ENCODE measurements around the gene LPP. TPM values are rescaled to one million over a fixed set of nuclear protein-coding genes. Genes with fewer than 3 reads are reported as not detected.

The LPP gene
- total and polyA plus RNA-seq, 10 of the 15 experiments (the other 5 are each of a cell fraction or from before 2014, with no cell fraction given) = under 0.01 to 0.62 (median 0.03) TPM

GRCh38 chr3:188542196-188542595 is 388.2 kb downstream of the LPP start:
- ChIA-PET CTCF (no interaction called here), SMC1A (ENCODE audit: uncharacterized antibody, unreplicated experiment) (no interaction called here), RAD21 (ENCODE audit: unreplicated experiment) (no interaction called here), POLR2A (interaction anchor here (0.5 kb wide), 1 partner anchor 22 kb away, joined by 4 read pairs; no protein-coding TSS in a partner anchor)
- Histone ChIP-seq H2AFZ (ENCODE audit: control insufficient read depth, low read depth, low read length) (no peak overlapping the region), H3K79me2 (ENCODE audit: control insufficient read depth, insufficient read depth, low read length) (no peaks in the 10 kb centered on the region), H3K9me3 (replicated peaks; ENCODE audit: control insufficient read depth, insufficient read depth, low read length) (no peaks in the 10 kb centered on the region), H3K4me1 (ENCODE audit: control insufficient read depth, insufficient read depth, low read length) (no peaks in the 10 kb centered on the region), H3K36me3 (ENCODE audit: control insufficient read depth in 2 of 2, insufficient read depth in 2 of 2, low read length in 1 of 2) (no peaks in the 10 kb centered on the region), H3K9ac (ENCODE audit: control insufficient read depth, insufficient read depth, low read length) (no peak overlapping the region), H3K27ac (ENCODE audit: control insufficient read depth, insufficient read depth) (no peak overlapping the region), H4K20me1 (ENCODE audit: control insufficient read depth, insufficient read depth) (no peaks in the 10 kb centered on the region), H3K4me3 (no peak overlapping the region), H3K27me3 (replicated peaks in 1 of 2; ENCODE audit: control insufficient read depth in 2 of 2, insufficient read depth in 2 of 2, low read length in 1 of 2) (no peaks in the 10 kb centered on the region), H3K4me2 (ENCODE audit: control insufficient read depth, insufficient read depth) (no peak overlapping the region)
- intact Hi-C loops (cut with micrococcal nuclease; ENCODE audit: unreplicated experiment) = no loop called here
- ATAC-seq (no peak), FAIRE-seq (no peak), DNase-seq (ENCODE audit: low read depth, low spot score) (no peak)
- in situ Hi-C loops (cut with MboI) = no loop called here
- BruUV-seq (replicated peaks) = no TSS peak
- TF ChIP-seq POLR2AphosphoS2 (IDR thresholded peaks at IDR 0.05; ENCODE audit: low read depth, low read length) = no peak
- TF ChIP-seq FOS (IDR thresholded peaks at IDR 0.05; ENCODE audit: borderline replicate concordance, extremely low read depth, insufficient read length) = no peak
- no peak for TF ChIP-seq RAD21 (IDR thresholded peaks at IDR 0.05; ENCODE audit: insufficient read depth, low read depth, low read length)
- TF ChIP-seq RFX5 (IDR thresholded peaks at IDR 0.05; ENCODE audit: low read depth, low read length) = no peak
- no peak for TF ChIP-seq ATF3 (IDR thresholded peaks at IDR 0.05; ENCODE audit: borderline replicate concordance, extremely low read depth, low read depth, low read length)
- TF ChIP-seq RCOR1 (conservative IDR thresholded peaks at IDR 0.05; ENCODE audit: low read depth, low read length) = no peak
- no peak for TF ChIP-seq SREBF2 (IDR thresholded peaks at IDR 0.05; ENCODE audit: low read length)
- TF ChIP-seq RBBP5 (conservative IDR thresholded peaks at IDR 0.05) = no peak
- no peak for TF ChIP-seq NFYA (IDR thresholded peaks at IDR 0.05; ENCODE audit: borderline replicate concordance, low read depth, low read length)
- no peak for TF ChIP-seq MEF2B (IDR thresholded peaks at IDR 0.05; ENCODE audit: partially characterized antibody, poor library complexity, severe bottlenecking)
- no peak for TF ChIP-seq RAD51 (IDR thresholded peaks at IDR 0.05)
- no peak for TF ChIP-seq LARP7 (IDR thresholded peaks at IDR 0.05)
- TF ChIP-seq TCF12 (IDR thresholded peaks at IDR 0.05; ENCODE audit: low read depth, low read length) = no peak
- no peak for TF ChIP-seq POU2F2 (IDR thresholded peaks at IDR 0.05; ENCODE audit: borderline replicate concordance, low read depth, low read length)
- WGBS (ENCODE audit: insufficient coverage, insufficient replicate concordance, low lambda C conversion rate, missing lambda C conversion rate) = 94% methylated on average over 1 of the region's 1 CpG

Data from GM12878 (cell line).